ENCODE results near the gene SAXO1.

Gene SAXO1

DNA sequence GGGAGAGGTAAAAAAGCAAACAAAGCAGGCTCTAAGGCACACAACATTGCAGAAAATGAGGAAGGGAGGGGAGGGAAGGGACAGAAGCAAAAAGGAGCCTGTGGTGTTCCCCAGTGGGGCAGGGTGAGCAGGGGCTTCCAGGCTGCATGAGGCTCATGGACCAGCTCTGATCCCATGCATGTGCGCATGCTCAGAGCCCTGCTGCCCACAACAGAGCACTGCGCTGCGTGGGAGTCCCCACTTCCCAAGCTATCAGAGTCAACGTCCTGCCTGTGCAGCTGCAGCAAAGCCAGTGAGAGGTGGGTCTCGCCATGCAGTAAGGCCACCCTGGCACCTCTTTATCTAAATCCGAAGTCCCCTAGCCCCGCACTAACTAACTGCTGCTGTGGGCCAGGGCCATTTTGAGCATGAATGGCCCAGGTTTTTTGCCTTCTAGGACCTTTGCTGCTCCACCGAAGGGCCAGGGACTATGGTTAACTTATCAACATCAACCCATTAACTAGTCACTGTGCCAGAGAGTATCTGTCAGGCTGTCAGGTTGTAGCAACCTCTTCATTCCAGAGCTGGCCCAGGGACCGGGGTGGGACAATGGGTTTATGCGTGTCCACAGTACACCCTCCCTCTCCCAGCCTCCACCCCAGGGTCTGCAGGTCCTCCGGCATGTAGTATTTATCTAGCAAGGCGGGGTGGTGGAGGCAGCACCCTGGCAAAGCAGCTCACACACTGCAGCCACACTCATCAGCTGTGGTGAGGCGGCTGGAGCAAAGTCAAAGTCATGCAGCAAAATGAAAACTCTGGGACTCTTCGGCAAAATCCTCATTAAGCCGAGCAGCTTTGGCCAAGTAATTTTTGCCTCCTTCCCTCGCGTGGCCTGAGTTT lies 123.6 kb downstream of the SAXO1 start:
- no peak for DNase-seq

GRCh38 chr9:18907927-18908625 lies 124.9 kb downstream of the SAXO1 start:
- DNase-seq, result no peak

DNA sequence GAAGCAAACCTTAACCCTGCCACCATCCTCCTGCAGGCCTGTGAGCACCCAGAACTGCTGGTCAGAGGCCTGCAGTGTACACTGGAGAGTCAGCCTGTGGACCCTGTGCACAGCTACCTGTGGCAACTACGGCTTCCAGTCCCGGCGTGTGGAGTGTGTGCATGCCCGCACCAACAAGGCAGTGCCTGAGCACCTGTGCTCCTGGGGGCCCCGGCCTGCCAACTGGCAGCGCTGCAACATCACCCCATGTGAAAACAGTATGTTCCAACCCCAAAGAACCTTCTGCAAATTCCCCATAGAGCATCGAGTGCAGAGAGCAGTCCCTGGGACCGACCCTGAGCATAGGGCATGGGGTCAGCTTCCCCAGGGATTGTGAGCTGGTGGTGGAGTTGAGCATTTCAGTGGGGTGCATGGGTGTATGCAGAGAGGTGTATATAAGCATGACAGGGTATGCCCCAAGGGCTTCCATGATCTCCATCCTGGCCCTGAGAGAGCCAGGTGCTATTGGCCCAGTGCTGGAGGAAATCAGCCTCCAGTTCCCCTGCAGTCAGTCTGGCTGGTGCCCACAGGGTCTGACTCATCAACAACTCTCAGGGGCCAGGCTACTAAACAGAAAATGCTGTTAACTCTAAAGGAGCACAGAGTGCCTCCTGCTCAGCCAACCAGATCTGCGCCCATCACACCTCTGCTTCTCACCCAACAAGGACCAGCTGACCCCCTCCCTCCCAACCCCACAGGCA lies 126.2 kb downstream of the SAXO1 start:
- no peak for DNase-seq

- DNase-seq, result no peak
Measured at GRCh38 chr9:18905883-18906629, 127.0 kb downstream of the SAXO1 start.

- DNase-seq, result no peak
Measured at GRCh38 chr9:18905028-18905882, 127.8 kb downstream of the SAXO1 start.

DNA sequence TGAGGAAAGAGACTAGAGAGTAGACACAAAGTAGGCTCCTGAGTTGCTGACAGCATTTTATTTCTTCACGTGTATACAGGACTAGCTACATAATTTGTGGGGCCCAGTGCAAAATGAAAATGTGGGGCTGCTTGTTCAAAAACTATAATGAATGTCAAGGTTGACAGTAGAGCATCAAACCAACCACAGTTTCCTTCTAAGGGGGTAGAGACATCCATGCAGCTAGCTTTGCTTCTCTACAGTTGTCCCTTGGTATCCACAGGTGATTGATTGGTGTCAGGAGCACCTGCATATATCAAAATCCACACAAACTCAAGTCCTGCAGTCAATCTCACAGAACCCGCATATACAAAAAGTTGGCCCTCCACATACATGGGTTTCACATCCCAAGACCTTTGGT lies 129.6 kb downstream of the SAXO1 start:
- no peak for DNase-seq

DNA sequence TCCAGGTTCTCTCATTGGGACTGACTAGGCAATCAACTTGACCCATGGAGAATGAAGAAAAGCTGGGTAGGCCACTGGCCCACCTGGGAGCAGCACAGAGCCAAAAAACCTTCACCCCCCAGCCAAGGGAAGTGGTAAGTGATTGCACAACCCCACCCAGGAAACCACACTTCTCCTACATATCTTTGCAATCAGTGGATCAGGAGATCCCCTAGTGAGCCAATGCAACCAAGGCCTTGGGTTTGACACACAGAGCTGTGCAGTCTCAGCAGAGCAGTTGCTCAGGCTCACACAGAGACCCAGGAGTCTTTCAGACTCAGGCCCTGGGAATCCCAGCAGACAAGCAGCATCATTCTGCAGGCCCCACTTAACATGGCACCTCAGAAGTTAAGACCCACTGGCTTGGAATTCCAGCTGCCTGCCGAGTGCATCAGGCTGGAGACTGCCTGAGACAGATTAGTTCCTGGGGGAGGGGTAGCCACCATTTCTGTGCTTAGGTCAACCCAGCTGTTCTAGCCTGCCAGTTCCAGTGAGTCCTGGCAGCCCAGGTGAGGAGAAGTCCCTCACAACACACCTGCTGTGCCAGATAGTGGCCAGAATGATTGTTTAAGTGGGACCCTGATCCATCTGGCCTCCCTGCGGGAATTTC lies 136.4 kb downstream of the SAXO1 start:
- DNase-seq, result no peak

- no peak for DNase-seq
Measured at GRCh38 chr9:18896004-18896403, 137.0 kb downstream of the SAXO1 start.

GRCh38 chr9:18893491-18893890 lies 139.5 kb downstream of the SAXO1 start:
- DNase-seq, result no peak

- DNase-seq, result no peak
Measured at GRCh38 chr9:18893046-18893445, 140.0 kb downstream of the SAXO1 start.

- no peak for DNase-seq
Measured at GRCh38 chr9:18891946-18892670, 140.9 kb downstream of the SAXO1 start.

- no peak for DNase-seq
Measured at GRCh38 chr9:18890372-18890771, 142.6 kb downstream of the SAXO1 start.

GRCh38 chr9:18889550-18889949 lies 143.5 kb downstream of the SAXO1 start:
- no peak for DNase-seq

DNA sequence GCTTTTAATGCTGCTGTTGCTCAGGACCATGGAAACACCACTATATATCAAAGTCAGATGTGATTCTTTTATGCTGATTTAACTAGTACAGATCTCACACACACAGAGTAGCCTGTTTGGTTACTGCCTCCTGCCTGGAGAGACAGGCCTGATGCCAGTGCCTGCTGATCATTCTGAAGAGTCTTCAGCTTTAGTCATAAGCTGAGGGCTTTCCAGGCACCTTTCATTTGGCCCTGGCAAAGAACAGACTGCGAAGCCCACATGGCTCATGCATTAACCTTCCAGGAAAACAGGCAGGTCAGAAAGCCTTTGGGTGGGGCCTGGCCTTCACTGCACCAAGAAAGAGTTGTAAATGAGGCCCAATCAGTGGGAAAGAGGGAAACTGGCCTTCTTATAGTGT lies 144.7 kb downstream of the SAXO1 start:
- DNase-seq, result no peak

GRCh38 chr9:18887546-18887945 lies 145.5 kb downstream of the SAXO1 start:
- no peak for DNase-seq

GRCh38 chr9:18881758-18882157 lies 151.3 kb downstream of the SAXO1 start:
- no peak for DNase-seq

GRCh38 chr9:18877984-18878383 lies 155.0 kb downstream of the SAXO1 start:
- no peak for DNase-seq

Measured in stimulated activated CD4-positive, alpha-beta T cell treated with anti-CD3 and anti-CD28 coated beads, Interleukin-12 subunit alpha, Interleukin-12 subunit beta, amount 100 ng/mL, for 4 hours (primary cell).